Body of pancreas (tissue), 4 donors: ENCODE measurements around the gene TMEM182.

Experiments
- POLR2A ChIP-seq, 3 donors: fragments of 450-650 bp; IDR thresholded peaks; one replicate each; pipeline ENCODE4 v1.6.1; 2016; ENCODE audit warnings: antibody characterized with exemption in 3 of 3, mild to moderate bottlenecking in 2 of 3
- TF ChIP-seq, protein P1 (sequence below), 7 experiments: fragments of 450-650 bp in 4 of 7; fragments of 200-600 bp in 3 of 7; sonication (generic) in 3 of 7; IDR thresholded peaks; one replicate each; pipeline ENCODE4 v1.5.1; 2016 to 2019; ENCODE audit warnings: antibody characterized with exemption in 7 of 7

GRCh38 chr2:102798181-102798580 is 36.4 kb downstream of the TMEM182 start:
- TF ChIP-seq, protein P1, sequence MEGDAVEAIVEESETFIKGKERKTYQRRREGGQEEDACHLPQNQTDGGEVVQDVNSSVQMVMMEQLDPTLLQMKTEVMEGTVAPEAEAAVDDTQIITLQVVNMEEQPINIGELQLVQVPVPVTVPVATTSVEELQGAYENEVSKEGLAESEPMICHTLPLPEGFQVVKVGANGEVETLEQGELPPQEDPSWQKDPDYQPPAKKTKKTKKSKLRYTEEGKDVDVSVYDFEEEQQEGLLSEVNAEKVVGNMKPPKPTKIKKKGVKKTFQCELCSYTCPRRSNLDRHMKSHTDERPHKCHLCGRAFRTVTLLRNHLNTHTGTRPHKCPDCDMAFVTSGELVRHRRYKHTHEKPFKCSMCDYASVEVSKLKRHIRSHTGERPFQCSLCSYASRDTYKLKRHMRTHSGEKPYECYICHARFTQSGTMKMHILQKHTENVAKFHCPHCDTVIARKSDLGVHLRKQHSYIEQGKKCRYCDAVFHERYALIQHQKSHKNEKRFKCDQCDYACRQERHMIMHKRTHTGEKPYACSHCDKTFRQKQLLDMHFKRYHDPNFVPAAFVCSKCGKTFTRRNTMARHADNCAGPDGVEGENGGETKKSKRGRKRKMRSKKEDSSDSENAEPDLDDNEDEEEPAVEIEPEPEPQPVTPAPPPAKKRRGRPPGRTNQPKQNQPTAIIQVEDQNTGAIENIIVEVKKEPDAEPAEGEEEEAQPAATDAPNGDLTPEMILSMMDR (IDR thresholded peaks at IDR 0.05), result no peak
- TF ChIP-seq POLR2A (IDR thresholded peaks at IDR 0.05), result no peak
